ENCODE results near the gene LARGE2. TPM values are rescaled to one million over a fixed set of nuclear protein-coding genes. Genes with fewer than 3 reads are reported as not detected.

LARGE2 gene
- total RNA-seq, 1 experiment from 2014 or later, result 124 TPM

DNA sequence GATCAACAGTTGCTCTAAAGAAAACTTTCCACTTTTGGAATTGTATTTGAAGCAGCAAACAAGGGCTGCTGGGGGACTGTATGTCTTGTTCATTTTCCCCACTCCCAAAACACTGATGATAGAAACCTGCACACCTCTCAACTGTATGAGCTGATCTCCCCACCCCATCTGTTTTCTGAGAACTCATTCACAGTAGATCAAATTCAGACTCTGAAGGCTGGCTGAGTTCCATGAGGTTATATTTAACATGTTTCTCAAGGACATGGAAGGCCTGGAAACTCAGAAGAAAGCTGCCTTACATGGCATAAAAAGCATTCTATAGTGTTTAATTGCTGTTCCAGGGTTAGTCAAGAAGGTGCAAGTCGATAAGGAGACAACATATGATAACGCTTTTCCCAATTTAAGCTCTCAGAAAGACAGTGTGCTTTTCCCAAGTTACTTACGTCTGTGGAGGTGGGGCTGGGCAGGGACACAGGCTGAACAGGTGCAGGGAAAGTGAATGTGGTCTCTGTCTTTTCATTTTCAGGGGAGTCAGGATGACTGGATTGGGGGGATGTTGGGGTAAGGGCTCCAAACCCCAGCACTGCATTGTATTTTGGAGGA lies 23.0 kb downstream of the LARGE2 start:
- DNase-seq (ENCODE audit: low spot score), result no peak
- TF ChIP-seq NR3C1 (CRISPR knock-in tag; conservative IDR thresholded peaks at IDR 0.05; ENCODE audit: low read depth), result no peak
- TF ChIP-seq, protein P1, sequence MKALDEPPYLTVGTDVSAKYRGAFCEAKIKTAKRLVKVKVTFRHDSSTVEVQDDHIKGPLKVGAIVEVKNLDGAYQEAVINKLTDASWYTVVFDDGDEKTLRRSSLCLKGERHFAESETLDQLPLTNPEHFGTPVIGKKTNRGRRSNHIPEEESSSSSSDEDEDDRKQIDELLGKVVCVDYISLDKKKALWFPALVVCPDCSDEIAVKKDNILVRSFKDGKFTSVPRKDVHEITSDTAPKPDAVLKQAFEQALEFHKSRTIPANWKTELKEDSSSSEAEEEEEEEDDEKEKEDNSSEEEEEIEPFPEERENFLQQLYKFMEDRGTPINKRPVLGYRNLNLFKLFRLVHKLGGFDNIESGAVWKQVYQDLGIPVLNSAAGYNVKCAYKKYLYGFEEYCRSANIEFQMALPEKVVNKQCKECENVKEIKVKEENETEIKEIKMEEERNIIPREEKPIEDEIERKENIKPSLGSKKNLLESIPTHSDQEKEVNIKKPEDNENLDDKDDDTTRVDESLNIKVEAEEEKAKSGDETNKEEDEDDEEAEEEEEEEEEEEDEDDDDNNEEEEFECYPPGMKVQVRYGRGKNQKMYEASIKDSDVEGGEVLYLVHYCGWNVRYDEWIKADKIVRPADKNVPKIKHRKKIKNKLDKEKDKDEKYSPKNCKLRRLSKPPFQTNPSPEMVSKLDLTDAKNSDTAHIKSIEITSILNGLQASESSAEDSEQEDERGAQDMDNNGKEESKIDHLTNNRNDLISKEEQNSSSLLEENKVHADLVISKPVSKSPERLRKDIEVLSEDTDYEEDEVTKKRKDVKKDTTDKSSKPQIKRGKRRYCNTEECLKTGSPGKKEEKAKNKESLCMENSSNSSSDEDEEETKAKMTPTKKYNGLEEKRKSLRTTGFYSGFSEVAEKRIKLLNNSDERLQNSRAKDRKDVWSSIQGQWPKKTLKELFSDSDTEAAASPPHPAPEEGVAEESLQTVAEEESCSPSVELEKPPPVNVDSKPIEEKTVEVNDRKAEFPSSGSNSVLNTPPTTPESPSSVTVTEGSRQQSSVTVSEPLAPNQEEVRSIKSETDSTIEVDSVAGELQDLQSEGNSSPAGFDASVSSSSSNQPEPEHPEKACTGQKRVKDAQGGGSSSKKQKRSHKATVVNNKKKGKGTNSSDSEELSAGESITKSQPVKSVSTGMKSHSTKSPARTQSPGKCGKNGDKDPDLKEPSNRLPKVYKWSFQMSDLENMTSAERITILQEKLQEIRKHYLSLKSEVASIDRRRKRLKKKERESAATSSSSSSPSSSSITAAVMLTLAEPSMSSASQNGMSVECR (CRISPR knock-in tag; IDR thresholded peaks at IDR 0.05; ENCODE audit: borderline replicate concordance), result no peak
- no peak for TF ChIP-seq RORB (CRISPR knock-in tag; IDR thresholded peaks at IDR 0.05)
- no peak for TF ChIP-seq ZNF671 (CRISPR knock-in tag; IDR thresholded peaks at IDR 0.05)
- no peak for TF ChIP-seq MYBL2 (CRISPR knock-in tag; IDR thresholded peaks at IDR 0.05)
- no peak for TF ChIP-seq ELF4 (CRISPR knock-in tag; IDR thresholded peaks at IDR 0.05; ENCODE audit: low read depth)
- TF ChIP-seq NFYB (CRISPR knock-in tag; conservative IDR thresholded peaks at IDR 0.05; ENCODE audit: low read depth), result no peak
- TF ChIP-seq, protein P2, sequence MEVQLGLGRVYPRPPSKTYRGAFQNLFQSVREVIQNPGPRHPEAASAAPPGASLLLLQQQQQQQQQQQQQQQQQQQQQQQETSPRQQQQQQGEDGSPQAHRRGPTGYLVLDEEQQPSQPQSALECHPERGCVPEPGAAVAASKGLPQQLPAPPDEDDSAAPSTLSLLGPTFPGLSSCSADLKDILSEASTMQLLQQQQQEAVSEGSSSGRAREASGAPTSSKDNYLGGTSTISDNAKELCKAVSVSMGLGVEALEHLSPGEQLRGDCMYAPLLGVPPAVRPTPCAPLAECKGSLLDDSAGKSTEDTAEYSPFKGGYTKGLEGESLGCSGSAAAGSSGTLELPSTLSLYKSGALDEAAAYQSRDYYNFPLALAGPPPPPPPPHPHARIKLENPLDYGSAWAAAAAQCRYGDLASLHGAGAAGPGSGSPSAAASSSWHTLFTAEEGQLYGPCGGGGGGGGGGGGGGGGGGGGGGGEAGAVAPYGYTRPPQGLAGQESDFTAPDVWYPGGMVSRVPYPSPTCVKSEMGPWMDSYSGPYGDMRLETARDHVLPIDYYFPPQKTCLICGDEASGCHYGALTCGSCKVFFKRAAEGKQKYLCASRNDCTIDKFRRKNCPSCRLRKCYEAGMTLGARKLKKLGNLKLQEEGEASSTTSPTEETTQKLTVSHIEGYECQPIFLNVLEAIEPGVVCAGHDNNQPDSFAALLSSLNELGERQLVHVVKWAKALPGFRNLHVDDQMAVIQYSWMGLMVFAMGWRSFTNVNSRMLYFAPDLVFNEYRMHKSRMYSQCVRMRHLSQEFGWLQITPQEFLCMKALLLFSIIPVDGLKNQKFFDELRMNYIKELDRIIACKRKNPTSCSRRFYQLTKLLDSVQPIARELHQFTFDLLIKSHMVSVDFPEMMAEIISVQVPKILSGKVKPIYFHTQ (CRISPR knock-in tag; IDR thresholded peaks at IDR 0.05), result no peak
- TF ChIP-seq, protein P3, sequence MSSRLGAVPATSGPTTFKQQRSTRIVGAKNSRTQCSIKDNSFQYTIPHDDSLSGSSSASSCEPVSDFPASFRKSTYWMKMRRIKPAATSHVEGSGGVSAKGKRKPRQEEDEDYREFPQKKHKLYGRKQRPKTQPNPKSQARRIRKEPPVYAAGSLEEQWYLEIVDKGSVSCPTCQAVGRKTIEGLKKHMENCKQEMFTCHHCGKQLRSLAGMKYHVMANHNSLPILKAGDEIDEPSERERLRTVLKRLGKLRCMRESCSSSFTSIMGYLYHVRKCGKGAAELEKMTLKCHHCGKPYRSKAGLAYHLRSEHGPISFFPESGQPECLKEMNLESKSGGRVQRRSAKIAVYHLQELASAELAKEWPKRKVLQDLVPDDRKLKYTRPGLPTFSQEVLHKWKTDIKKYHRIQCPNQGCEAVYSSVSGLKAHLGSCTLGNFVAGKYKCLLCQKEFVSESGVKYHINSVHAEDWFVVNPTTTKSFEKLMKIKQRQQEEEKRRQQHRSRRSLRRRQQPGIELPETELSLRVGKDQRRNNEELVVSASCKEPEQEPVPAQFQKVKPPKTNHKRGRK (CRISPR knock-in tag; IDR thresholded peaks at IDR 0.05; ENCODE audit: borderline replicate concordance), result no peak
- no peak for TF ChIP-seq FOXP1 (CRISPR knock-in tag; IDR thresholded peaks at IDR 0.05; ENCODE audit: borderline replicate concordance)
- no peak for TF ChIP-seq FOXK1 (CRISPR knock-in tag; IDR thresholded peaks at IDR 0.05)
- Mint-ChIP-seq H3K4me1 (no peaks in the 10 kb centered on the region), H3K27ac (0 out of 2 replicates have a peak overlapping the region, but pooled peaks have one; percentile 35), H3K9me3 (no peaks in the 10 kb centered on the region), H3K27me3 (ENCODE audit: low read depth) (no peaks in the 10 kb centered on the region), H3K36me3 (peaks cover 27% of the 10 kb centered on the region), H3K4me3 (no peak overlapping the region)
- POLR2A ChIA-PET, result no interaction called here
- CTCF ChIA-PET, result no interaction called here
- no peak for ATAC-seq

DNA sequence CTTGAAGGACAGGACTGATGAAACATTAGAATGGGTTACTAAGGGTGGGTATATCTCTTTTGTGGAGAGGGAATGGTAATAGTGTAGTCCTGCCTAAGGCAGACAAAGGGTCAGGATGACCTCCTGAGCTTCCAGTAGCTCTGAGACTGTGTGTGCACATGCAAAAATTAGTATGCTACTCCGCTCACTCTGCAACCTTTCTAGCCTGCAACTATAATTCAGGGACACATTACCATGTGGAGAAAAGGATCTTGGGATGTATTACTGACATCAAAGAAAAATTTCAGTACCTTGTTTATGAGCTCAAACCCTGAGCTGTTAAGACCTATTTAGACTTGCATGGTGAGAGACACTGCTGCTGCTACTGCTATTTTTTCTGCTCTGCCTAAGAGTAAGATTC lies 25.4 kb downstream of the LARGE2 start:
- DNase-seq (ENCODE audit: low spot score) (no peak), ATAC-seq (no peak)
- ChIA-PET POLR2A (no interaction called here), CTCF (interaction anchor here (0.9 to 1.1 kb wide), 2 partner anchors 17 to 59 kb away, joined by 3 to 4 read pairs; no protein-coding TSS in a partner anchor)
- H3K9me3 Mint-ChIP-seq, result no peaks in the 10 kb centered on the region
- no peaks in the 10 kb centered on the region for H3K4me1 Mint-ChIP-seq
- peaks cover 27% of the 10 kb centered on the region for H3K36me3 Mint-ChIP-seq
- no peaks in the 10 kb centered on the region for H3K27me3 Mint-ChIP-seq (ENCODE audit: low read depth)
- H3K27ac Mint-ChIP-seq, result no peak overlapping the region
- no peak overlapping the region for H3K4me3 Mint-ChIP-seq
- no peak for TF ChIP-seq ZNF232 (CRISPR knock-in tag; IDR thresholded peaks at IDR 0.05)
- no peak for TF ChIP-seq PRRX2 (CRISPR knock-in tag; IDR thresholded peaks at IDR 0.05)
- no peak for TF ChIP-seq EMX1 (CRISPR knock-in tag; IDR thresholded peaks at IDR 0.05)
- TF ChIP-seq KAT7 (CRISPR knock-in tag; IDR thresholded peaks at IDR 0.05; ENCODE audit: borderline replicate concordance), result no peak
- TF ChIP-seq JAZF1 (CRISPR knock-in tag; IDR thresholded peaks at IDR 0.05), result no peak
- no peak for TF ChIP-seq RELA (CRISPR knock-in tag; IDR thresholded peaks at IDR 0.05; ENCODE audit: borderline replicate concordance)
- TF ChIP-seq, protein P4, sequence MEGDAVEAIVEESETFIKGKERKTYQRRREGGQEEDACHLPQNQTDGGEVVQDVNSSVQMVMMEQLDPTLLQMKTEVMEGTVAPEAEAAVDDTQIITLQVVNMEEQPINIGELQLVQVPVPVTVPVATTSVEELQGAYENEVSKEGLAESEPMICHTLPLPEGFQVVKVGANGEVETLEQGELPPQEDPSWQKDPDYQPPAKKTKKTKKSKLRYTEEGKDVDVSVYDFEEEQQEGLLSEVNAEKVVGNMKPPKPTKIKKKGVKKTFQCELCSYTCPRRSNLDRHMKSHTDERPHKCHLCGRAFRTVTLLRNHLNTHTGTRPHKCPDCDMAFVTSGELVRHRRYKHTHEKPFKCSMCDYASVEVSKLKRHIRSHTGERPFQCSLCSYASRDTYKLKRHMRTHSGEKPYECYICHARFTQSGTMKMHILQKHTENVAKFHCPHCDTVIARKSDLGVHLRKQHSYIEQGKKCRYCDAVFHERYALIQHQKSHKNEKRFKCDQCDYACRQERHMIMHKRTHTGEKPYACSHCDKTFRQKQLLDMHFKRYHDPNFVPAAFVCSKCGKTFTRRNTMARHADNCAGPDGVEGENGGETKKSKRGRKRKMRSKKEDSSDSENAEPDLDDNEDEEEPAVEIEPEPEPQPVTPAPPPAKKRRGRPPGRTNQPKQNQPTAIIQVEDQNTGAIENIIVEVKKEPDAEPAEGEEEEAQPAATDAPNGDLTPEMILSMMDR (IDR thresholded peaks at IDR 0.05), result no peak
- TF ChIP-seq CREB1 (CRISPR knock-in tag; IDR thresholded peaks at IDR 0.05), result no peak
- TF ChIP-seq, protein P5, sequence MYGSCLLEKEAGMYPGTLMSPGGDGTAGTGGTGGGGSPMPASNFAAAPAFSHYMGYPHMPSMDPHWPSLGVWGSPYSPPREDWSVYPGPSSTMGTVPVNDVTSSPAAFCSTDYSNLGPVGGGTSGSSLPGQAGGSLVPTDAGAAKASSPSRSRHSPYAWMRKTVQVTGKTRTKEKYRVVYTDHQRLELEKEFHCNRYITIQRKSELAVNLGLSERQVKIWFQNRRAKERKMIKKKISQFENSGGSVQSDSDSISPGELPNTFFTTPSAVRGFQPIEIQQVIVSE (CRISPR knock-in tag; IDR thresholded peaks at IDR 0.05; ENCODE audit: borderline replicate concordance), result no peak
- TF ChIP-seq, protein P6, sequence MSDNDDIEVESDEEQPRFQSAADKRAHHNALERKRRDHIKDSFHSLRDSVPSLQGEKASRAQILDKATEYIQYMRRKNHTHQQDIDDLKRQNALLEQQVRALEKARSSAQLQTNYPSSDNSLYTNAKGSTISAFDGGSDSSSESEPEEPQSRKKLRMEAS (CRISPR knock-in tag; IDR thresholded peaks at IDR 0.05), result no peak
- TF ChIP-seq, protein P7, sequence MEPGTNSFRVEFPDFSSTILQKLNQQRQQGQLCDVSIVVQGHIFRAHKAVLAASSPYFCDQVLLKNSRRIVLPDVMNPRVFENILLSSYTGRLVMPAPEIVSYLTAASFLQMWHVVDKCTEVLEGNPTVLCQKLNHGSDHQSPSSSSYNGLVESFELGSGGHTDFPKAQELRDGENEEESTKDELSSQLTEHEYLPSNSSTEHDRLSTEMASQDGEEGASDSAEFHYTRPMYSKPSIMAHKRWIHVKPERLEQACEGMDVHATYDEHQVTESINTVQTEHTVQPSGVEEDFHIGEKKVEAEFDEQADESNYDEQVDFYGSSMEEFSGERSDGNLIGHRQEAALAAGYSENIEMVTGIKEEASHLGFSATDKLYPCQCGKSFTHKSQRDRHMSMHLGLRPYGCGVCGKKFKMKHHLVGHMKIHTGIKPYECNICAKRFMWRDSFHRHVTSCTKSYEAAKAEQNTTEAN (CRISPR knock-in tag; IDR thresholded peaks at IDR 0.05), result no peak
- no peak for TF ChIP-seq ZNF121 (CRISPR knock-in tag; IDR thresholded peaks at IDR 0.05)
- no peak for TF ChIP-seq ZNF396 (CRISPR knock-in tag; IDR thresholded peaks at IDR 0.05; ENCODE audit: borderline replicate concordance)

Data from WTC11 (cell line).